Hematopoietic multipotent progenitor cell treated with erythropoietin and hydrocortisone succinate and interleukin-3 and kit ligand, for 4 days (in vitro differentiated cells): Measurements from ENCODE around the gene FAM83F.
A peak's percentile ranks its signal among the peaks of the same experiment; 100 is the strongest.

Source experiments
- DNase-seq: peaks from one replicate; pipeline ENCODE4 v3.0.0-alpha.2; 2015

FAM83F gene

DNA sequence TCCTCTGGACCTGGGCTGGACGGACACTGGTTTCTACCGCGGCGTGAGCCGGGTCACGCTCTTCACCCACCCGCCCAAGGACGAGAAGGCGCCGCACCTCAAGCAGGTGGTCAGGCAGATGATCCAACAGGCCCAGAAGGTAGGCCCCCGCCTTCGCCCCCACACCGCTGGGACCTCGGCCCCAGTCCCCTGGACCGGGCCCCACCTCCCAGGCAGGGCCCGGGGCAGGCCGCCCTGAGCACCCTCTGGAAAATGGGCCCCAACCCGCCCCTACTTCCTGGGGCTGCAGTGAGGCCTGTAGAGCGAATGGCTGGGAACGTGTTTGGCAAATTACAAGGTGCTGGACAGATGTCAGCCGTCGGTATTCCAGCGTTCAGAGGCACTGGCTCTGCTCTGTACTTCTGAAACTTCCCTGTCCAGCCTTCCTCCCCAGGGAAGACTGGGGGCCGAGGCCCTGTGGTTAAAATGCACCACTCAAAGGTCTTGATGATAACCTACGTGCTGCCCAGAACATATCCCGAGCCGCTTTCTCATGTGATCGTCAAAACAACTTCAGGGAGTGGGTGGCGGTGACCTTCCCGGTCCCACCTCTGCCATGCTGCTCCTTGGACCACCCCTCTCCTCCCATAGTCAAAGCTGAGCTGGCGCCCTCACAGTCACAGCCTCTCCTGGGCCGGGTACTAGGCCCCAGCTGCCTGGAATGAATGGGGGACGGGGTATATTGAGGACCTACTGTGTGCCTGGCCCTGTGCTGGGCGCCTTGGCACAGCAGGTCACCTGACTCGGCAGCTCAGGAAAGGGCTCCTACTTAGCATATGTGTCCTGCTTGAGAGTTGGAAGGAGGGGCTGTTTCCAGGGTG lies 869 bp downstream of the FAM83F start:
- DNase-seq = no peak

DNA sequence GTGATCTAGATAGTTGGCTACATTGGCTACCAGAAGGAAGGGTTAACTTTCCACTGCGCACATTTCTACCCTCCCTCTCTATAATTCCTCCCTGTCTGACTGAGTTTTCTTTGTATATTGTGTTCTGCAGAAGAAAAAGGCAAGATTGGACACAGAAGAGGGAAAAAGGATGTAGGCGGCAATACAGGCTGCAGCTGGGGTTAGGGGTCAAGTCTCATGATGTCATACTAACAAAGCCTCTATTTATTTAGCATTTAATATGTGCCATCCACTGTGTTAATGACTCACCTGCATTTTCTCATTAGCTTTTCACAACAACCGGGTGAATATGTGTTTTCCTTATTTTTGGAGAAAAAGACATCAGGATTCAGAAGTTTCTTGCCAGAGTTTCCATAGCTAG lies 2.0 kb downstream of the FAM83F start:
- DNase-seq = no peak

DNA sequence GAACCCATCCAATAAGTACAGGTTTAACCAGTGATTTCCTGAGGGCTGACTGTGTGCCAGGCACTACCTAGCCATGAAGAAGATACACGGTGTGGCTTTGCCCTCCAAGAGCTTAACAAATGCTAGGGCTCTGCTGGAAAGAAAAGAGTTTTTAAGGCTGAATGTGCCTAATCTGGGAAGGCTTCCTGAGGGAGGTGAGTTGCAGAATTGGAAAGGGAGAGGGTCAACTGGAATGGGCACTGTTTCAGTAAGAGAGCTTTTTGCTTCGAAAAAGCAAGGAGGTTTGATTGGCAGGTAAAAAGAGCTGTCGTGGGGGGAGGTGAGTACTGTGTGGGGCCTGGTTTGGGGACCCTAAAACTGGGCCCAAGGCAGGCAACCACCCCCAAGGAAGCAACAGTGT lies 2.7 kb downstream of the FAM83F start:
- DNase-seq = no peak

DNA sequence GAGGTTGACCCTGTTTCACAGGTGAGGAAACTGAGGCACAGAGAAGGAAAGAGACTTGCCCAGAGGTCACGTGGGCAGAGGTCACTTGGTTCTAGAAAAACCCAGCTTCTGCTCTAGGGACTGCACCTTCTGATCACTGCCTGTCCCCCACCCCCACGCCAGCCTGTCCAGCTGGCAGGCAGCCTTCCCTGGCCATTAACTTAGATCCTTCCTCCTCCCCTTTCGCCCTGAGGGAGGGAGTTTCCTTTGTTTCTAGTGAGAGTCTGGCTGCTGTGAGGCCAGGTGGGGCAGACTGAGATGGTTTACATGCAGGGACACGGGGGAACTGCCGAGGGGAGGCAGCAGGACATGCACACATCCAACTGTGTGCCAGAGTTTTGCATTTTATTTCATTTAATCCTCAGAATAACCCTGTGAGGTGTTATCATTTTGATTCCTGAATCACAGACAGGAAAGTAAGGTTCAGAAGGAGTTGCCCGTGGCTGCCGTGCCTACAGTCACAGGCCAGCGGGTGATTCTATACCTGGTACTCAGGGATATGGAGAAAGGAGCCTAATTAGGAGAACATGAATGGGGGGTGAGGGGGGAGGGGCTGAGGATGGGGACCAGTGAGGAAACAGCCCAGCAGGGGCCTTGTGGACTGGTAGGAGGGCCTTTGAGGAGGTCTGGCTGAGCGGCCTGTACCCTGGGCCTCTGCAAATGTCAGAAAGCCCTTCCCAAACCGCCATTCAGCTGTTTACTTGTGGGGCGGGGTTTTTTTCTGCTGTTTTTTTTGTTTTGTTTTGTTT lies 3.4 kb downstream of the FAM83F start:
- no peak for DNase-seq

DNA sequence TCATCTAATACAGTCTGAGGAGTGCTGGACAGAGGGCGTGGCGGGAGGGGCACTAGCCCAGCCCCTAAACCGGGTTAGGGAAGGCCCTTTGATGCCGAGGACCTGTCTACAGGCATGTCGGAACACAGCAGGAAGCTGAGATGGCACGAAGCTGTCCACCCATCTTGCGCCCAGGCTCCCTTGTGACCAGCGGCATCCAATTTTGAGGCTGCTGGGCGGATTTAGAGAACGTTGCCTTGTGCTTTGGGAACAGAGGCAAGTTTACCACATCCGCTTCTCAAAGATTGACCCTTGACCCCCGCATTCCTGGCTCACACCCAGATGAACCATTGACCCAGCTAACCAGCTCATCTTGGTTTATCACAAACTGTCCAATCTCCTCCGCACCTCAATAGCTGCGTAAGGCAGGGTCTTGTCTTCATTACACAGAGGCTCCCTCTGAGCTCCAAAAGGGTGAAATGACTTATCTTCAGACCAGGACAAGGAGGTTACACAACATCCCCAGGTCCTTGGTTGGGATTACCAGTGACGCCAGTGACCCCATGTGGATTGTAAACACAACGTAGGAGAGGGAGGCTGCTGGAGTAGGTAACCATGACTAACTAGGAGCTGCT lies 4.5 kb downstream of the FAM83F start:
- DNase-seq = peak; percentile 74

DNA sequence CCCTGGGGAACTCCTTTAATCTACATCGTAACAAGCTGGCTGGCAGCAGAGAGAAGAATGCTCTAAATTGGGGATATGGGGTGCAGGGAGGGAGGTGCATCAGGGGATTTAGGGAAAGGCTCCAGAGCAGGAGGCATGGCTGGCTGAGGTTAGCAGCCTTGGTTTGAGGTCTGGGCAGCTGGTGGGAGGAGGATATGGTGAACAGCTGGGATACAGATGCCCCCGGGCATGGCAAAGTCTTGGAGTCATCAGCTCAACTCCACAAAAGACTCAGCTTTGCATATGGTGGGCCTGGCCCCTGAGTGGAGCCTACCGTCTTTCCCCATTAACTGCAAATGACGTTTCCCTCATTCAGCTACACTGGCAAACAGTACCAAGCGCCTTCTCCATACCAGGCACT lies 5.4 kb downstream of the FAM83F start:
- no peak for DNase-seq

DNA sequence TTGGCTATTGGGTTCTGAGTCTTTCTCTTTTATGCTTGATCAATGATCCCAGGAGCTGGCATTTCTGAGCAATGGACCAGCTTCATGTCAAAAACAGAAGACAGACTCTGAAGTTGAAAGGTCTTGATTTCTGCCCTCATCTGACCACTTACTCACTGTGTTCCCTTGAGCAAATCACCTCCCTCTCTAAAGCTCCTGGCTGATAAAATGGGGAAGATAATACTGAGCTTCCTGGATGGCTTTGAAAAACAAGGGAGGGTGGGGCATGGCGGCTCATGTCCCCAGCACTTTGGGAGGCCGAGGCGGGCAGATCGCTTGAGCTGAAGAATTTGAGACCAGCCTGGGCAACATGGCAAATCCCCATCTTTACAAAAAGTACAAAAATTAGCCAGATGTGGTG lies 6.4 kb downstream of the FAM83F start:
- no peak for DNase-seq

DNA sequence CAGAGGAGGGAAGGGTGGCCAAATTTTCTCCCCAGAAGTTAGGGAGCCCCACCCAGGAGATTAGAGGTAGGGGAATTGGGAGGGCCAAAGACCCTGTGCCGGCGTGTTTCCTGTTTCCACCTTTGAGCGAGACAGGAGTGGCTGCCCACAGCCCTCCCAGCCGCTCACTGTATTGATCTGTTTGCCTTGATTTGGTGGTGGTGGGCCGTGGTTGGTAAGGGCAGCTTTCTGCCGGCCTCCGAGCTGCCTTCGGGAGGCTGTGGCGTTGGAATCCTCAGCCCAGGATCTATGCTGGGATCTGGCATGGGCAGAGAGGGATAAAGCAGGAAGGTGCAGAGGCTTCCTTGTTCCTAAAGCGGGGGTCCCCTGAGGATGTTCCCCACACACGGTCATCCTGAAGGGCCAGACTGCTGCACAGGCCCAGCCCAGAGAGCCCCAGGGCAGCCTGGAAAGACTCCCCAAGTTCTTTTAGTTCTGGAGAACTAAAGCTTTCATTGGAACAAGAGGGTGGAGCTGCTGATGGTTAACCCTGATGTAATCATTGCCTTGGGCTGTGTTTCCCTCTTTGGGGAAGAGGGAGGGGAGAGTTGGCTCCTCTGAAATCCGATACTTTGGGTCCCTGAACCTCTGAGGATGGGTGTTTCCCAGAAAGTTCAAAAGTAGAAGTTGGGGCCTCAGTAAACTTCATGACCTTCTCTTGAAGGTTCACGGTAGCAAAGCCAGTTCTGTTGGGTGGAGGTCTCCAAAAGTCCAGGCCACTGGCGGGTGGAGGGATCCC lies 7.2 kb downstream of the FAM83F start:
- DNase-seq = no peak

DNA sequence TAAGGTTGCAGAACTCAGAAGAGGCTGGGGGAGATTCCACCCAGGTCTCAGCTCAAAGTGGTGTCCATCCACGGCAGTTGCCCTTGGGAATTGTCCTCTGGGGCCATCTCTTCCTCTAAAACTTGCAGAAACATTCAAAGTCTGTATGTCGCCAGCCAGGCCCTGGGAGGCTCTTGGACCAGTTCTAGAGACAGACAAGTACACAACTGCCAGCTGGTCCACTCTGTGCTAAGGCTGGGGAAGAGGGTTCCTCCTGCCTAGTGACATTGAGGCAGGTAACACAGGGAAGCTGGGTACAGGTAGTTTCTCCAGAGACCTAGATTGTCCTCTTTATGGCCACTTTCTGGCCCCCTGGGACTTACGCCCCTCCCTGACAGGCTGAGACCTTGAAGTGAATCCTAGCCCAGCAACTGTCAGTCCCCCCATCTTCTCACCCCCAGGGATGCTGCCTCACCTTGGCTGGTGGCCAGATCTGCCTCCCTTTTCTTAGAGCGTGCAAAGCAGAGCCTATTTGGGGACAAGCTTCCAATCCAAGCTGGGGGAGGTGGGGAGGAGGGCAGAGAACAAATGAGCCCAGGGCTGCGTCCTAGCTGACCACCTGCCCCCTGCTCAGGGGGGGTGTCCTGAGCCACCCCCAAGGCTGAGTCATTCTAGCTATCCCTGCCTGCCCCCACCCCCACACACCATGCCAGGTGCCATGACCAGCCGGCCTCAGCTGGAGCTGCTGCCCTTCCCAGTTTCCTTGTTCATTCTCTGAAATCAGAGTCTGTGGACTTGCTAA lies 8.4 kb downstream of the FAM83F start:
- no peak for DNase-seq

DNA sequence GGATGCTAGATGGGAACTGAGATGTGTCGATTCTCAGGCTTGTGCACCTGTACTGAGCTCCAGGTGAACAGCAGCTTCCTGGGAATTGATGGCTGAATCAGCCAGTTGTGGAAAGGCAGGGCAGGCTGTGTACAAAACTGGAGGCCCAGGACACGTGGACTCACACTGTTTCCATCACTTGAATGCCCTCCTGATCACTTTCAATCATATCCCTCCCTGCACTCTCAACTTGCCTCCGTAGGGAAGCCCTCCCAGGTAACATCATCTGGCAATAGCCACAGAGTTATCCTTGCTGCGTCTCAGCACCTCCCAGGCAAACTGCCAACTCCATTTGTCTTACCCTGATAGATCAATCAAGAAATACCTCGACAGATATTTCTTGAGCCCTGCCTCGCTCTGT lies 10.1 kb downstream of the FAM83F start:
- DNase-seq = no peak

DNA sequence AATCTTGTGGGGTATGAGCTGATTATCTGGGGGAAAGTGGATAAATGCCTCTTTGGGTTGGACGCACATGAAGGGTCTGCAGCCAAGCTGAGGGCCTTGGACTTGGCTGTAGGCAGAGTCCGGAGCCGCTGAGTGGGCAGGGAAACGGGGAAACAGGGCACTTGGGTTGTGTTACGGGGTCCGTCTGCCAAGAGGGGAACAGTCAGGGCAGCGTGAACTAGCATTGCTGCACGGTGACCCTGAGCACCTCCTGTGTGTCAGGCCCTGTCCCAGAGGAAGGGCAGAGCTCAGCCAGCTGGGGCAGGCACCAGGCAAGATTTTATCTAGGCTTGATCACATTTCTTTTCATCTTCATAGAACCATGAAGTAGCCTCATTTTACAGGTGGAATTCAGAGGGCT lies 11.9 kb downstream of the FAM83F start:
- no peak for DNase-seq

DNA sequence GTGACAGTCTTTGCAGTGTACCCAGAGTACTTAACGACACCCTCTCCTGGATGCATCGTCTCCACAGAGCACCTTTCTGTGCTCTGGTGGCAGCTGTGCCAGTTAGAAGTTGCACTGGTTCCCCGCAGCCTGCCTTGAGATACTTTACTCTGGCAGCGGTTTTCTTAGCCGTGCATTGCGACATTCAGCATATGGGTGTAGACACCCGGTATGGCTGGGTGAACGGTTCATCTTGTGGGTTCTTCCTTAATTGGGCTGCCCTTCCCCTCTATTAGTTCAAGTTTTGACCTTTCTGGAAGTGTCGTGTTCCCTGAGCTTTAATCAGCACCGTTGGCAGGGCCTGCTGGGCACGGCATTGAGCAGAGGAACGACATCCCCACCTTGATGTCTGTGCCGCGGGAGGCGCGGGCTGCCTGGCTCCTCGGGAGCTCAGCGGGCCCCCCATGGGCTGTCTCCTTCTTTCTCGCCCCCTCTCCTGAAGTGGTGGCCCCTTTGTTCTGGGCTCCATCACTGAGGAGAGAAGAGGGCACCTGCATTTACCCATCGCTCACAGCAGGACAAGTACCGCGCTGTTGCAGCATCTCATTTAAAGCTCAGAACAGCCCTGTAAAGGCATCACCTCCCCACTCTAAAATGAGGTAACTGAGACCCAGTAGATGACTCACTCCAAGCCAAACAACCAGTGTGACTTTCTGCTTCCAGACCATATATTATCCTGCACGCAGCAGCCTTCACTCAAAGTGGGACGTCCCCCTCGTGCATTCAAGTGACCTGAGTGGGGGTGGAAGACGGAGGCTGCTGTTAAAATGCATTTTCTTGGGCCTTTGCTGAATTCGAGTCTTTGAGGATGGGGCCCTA lies 13.3 kb downstream of the FAM83F start:
- peak; percentile 82 for DNase-seq

DNA sequence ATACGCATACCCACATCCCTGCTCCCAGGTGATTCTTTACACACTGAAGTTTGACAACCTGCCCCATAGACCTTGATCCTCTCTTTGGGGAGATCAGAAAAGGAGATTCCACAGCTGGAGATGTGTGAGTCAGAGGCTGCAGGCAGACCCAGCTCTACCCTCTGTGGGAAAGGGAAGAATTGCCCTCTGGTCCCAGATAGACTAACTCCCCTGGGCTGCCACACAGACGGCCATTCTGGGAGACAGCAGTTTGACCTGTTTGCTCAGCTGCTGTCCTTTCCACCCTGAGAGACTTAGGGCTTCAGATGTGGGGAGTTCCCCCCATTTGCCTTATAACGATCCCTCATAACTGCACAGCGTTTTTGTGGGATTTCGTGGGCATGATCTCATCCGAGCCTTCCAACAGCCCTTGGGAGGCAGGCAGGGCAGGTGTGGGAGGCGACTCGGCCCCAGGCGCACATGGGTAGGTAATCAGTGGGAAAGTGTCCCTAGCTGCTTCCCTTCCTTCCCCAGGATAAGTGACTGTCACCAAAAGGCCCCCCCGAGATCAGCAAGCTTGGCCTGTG lies 14.1 kb downstream of the FAM83F start:
- DNase-seq = no peak

DNA sequence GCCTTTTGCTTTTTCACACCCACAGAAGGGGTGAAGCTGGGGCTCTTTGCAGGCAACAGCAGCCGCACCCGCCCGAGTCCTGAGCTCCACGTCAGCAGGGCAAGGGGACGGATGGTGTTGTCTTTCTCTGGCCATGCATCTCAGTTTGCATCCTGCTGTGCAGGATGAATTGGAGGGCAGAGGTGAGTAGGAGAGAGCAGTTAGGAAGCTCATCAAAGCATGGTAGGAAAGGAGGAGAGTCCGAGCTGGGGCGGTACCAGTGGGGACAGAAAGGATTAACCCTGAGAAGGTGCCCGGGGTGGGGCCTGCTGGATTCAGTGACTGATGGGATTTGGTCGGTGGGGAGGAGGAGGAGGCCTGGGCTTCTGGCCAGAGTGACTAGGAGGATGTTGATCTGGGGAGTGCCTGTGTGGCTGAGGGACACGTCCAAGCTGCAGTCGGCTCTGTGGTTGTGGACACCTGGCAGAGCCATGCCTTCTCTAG lies 14.6 kb downstream of the FAM83F start:
- DNase-seq = peak; percentile 33

DNA sequence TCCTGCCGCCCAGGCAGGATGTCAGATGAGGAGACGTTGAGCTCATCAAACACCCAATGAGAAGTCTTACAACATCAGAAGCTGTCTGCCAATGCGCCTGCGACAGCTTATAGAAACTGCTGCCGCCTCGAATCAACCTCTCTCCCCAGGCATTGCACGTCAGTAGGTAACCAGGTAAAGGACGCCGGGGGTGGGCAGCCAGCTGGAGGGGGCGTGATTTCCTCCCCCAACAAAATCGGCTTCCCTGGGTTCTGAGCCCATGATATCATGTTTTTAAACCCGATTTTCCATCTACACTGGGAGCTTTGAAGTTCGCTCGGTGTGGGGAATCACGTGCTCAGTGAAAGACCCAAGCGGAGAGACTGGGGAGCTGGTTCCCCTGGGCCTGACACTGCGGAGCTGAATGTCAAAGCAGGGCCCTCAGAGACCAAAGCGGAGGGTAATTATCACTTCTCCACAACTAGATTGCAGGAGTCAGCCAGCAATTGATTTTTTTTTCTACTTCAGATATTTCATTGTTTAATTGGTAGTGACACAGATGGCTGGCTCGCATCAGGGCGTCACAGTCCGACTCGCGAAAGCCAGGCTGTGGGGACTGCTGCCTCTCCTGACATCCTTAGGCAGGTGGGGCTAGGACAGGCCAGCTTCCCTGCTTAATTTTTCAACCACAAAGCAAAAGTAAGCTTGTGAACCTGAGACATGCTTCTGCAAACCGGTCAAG lies 15.4 kb downstream of the FAM83F start:
- DNase-seq = no peak

DNA sequence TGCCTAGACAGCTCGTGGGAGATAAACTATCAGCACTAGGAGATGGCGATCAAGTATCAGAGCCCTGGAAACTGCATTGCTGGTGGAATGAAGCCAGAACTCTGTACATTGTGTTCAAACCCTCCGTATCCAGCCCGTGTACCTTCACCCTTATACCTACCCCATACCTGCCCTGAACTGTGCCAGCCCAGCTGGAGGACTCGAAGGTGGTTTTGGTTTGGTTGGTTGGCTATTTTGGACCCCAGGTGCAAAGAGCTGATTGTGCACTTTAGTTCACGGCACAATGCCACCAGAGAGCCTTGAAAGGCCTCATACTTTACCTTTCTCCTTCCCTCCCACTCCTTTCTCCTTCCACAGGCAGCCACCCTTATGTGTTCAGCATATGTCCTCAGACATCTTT lies 16.0 kb downstream of the FAM83F start:
- DNase-seq = no peak

DNA sequence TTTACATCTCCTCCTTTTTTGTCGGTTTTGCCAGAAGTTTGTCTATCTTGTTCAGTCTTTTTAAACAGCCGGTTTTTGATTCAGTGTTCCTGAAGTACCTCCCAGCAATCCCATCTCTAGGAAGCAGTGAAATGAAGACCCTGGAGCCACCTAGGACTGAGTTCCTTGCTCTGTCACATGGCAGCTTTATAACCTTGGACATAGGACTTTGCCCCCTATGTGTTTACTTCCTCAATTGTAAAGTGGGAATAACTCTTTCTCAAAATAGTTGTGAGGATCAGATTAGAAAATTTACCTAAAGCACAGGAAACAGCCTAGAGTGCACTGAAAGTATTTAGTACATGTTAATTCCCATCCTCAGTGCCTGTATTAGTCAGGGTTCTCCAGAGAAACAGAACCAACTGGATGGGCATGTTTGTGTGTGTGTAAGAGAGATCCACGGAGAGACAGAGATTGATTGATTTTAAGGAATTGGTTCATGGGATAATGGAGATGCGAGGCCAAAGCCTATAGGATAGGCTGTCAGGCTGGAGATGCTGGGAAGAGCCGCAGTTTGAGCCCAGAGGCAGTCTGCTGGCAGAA lies 20.0 kb downstream of the FAM83F start:
- DNase-seq = no peak

DNA sequence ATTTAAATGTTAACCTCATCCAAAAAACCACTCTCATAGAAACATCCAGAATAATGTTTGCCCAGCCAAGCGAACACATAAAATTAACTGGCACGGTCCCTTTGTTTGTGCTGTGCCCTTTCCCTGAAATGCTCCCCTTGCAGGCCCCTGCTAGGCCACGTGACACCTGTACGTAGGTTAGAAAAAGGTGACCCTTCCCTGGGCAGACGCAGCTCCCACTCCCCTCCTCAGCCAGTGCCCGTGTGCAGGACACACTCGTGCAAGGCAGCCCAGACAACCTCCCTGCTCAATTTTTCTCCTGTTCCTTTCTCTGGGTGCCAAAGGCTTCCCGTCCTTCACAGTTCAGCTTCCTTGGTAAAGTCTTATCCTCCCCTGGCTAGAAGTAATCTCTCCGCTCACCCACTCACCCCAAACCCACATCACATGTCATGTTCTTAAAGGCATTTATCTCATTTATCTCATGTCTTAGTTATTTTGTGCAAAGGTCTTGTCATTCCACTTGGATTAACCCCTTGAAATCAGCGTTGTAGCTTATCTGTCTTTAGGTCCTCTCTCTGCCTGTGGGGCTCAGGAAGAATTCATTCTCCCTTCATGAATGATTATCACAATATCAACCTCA lies 20.7 kb downstream of the FAM83F start:
- DNase-seq = peak; percentile 59

DNA sequence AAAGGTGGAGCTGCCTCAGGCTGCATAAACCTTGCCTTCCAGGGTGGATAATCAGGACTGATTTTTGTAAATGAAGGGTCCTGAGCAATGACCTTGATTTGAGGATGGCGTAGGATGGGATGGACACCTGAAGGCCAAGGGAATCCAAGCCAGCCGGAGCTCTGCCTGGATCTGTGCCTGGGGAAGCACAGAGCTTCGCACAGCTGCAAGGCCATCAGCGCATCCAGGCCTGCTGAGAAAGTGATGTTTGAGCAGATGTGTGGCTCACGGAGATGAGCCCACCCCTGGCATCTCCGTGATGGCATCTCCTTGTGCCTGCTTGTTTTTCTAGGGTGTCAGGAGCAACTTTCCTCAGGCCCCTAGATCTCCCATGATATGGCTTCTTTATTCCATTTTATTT lies 23.3 kb downstream of the FAM83F start:
- DNase-seq = no peak
